GM12865 (cell line): Measurements from ENCODE around the gene NALF2.

ENCODE experiments used
- DNase-seq: peaks from one replicate; pipeline ENCODE4 v3.0.0; 2010; ENCODE audit warnings: low read depth
- H3K4me3 ChIP-seq: 2 replicates; pipeline ENCODE4 v1.5.1; 2011; ENCODE audit warnings: mild to moderate bottlenecking, low read depth, low read length, control low read depth
- CTCF ChIP-seq: IDR thresholded peaks from 2 replicates; pipeline ENCODE4 v1.5.1; 2011; ENCODE audit warnings: low read length, control low read depth, low read depth, inconsistent platforms; ENCODE audit not compliant: insufficient read depth; ENCODE audit errors: missing control alignments

Gene NALF2

GRCh38 chrX:69496183-69496582 lies 7.9 kb upstream of the NALF2 start:
- no peak for TF ChIP-seq CTCF
- DNase-seq = no peak

GRCh38 chrX:69501429-69501828 lies 2.7 kb upstream of the NALF2 start:
- no peak overlapping the region for H3K4me3 ChIP-seq
- no peak for TF ChIP-seq CTCF
- peak; percentile 29 for DNase-seq

More at GRCh38 chrX:69496183-69496582, 7.9 kb upstream of the NALF2 start:
- no peak overlapping the region for H3K4me3 ChIP-seq

GRCh38 chrX:69503228-69503781 lies 821 bp upstream of the NALF2 start:
- DNase-seq = no peak
- no peak for TF ChIP-seq CTCF
- no peak overlapping the region for H3K4me3 ChIP-seq

GRCh38 chrX:69504626-69505612 lies 793 bp downstream of the NALF2 start:
- no peak for TF ChIP-seq CTCF
- no peak overlapping the region for H3K4me3 ChIP-seq
- DNase-seq = no peak

- TF ChIP-seq CTCF = no peak
- no peak for DNase-seq
- H3K4me3 ChIP-seq = no peak overlapping the region
These were observed 1.9 kb downstream of the NALF2 start for GRCh38 chrX:69505772-69506616.

GRCh38 chrX:69506617-69507499 lies 2.7 kb downstream of the NALF2 start:
- no peak for TF ChIP-seq CTCF
- H3K4me3 ChIP-seq = no peak overlapping the region

More at GRCh38 chrX:69506617-69507499, 2.7 kb downstream of the NALF2 start:
- DNase-seq = no peak
